Measurements from ENCODE around the gene C1QBP. TPM values are rescaled to one million over a fixed set of nuclear protein-coding genes. Genes with fewer than 3 reads are reported as not detected.

C1QBP gene
- total and polyA plus RNA-seq, 2 of the 8 experiments (the other 6 are each of a cell fraction or from before 2014, with no cell fraction given): 355 to 454 TPM

GRCh38 chr17:5485270-5486205, 46.6 kb upstream of the C1QBP start, which contains the start of gene DERL2 (continued):
- TF ChIP-seq TBP (IDR thresholded peaks at IDR 0.05; ENCODE audit: low read depth, low read length) (peak; percentile 54), CBX8 (IDR thresholded peaks at IDR 0.05; ENCODE audit: borderline replicate concordance, low read depth, low read length) (no peak), CREB1 (IDR thresholded peaks at IDR 0.05) (peak; percentile 53; the same call in 1 of the 2 replicates), CHD2 (IDR thresholded peaks at IDR 0.05; ENCODE audit: low read length) (peak; percentile 19; the same call in 1 of the 2 replicates), SUZ12 (IDR thresholded peaks at IDR 0.05; ENCODE audit: low read length) (no peak), SP4 (IDR thresholded peaks at IDR 0.05; ENCODE audit: low read length) (peak; percentile 14; the same call in 1 of the 2 replicates), CHD1 (IDR thresholded peaks at IDR 0.05; ENCODE audit: low read depth, low read length) (no peak)

All from H1 (cell line).